Transverse colon (tissue), 4 donors: ENCODE data around the gene C1orf115. TPM values are rescaled to one million over a fixed set of nuclear protein-coding genes. Genes with fewer than 3 reads are reported as not detected.

Source experiments
- total RNA-seq, 4 donors: library from RNA; depleted of rRNA; stranded (reverse); fragments of >200 nt; gene quantifications; one replicate each; pipeline ENCODE4 v1.1.0, GENCODE V29; 2016

The C1orf115 gene
- total RNA-seq, 4 donors from 2014 or later: 43.2 to 153 (median 103) TPM

Other genes starting within 250 kb of the C1orf115 start
- 1 to 10 TPM; 4.3 to 6.8 (median 5.4) TPM for gene MARK1, start 162.2 kb upstream of the C1orf115 start, total RNA-seq
- 100 to 1,000 TPM in 1 of 4 donors, 10 to 100 TPM in 3; 28.4 to 199 (median 41.7) TPM for gene MTARC2, start 58.0 kb downstream of the C1orf115 start, total RNA-seq
- gene MTARC1, start 96.5 kb downstream of the C1orf115 start, total RNA-seq: 10 to 100 TPM in 3 of 4 donors, 1 to 10 TPM in 1; 10.0 to 28.8 (median 16.6) TPM
- gene HLX, start 189.1 kb downstream of the C1orf115 start, total RNA-seq: 10 to 100 TPM in 2 of 4 donors, 1 to 10 TPM in 2; 4.2 to 18.4 (median 9.3) TPM